Measurements from ENCODE around the gene TANGO6.
"Not testable (repeated sequence)": the region's sequence is repeated elsewhere in the genome, so short reads cannot be mapped to it uniquely, and the experiment has no call there.

Gene TANGO6

DNA sequence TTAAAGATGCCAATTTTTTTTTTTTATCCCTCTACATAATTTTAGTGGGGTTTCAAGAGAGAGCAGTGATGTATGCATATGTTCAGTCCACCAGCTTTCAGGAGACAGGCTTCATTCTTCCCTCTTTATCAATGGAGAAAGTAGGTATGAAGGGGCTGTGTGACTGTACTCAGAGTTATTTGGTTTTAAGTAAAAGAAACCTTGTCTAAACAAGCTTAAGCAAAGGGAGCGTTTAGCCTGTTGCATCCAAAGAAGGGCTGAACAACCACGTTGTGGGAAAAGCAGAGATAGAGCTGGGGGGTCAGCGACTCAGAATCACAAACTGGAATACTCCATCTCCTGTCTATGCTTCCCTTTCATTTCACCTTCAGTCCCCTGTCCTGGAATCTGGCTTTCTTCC, 211.7 kb downstream of the TANGO6 start:
- no peak for DNase-seq (ENCODE audit: low read depth in 2 of 2)

DNA sequence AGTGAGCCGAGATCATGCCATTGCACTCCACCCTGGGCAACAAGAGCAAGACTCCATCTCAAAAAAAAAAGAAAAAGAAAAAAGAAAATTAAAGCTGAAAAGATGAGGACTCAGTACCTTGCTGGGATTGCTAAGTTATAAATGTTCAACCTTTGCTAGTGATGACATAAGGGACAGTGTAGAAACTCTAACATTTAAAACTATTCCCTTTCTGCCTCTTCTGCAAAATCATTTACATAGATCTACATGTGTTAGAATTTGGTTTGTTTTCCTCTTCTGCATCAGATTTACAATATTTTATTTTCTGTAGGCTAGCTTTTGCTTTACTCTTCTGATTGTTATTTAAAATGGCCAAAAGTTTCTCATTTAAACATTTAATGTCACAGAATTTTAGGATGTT, 212.6 kb downstream of the TANGO6 start:
- DNase-seq (ENCODE audit: low read depth in 2 of 2), result no peak

DNA sequence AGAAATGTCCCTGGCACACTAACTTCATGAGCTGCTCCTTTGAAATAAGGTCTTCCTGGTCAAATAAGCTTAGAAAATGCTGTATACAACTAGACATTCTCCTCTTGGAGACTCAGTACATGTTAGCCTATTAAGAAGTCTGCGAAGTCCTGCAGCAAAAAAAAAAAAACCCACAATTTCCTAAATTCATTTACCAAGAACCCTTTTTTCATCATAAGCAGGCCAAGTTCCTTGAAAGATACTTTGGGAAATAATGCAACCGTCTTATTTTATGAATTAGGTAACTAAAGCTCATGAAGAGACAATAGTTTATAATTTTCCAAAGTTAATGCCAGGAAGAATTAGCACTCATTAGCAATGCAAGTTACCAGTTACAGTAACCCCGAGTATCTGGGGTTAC, 213.1 kb downstream of the TANGO6 start:
- DNase-seq (ENCODE audit: low read depth in 2 of 2), result no peak

DNA sequence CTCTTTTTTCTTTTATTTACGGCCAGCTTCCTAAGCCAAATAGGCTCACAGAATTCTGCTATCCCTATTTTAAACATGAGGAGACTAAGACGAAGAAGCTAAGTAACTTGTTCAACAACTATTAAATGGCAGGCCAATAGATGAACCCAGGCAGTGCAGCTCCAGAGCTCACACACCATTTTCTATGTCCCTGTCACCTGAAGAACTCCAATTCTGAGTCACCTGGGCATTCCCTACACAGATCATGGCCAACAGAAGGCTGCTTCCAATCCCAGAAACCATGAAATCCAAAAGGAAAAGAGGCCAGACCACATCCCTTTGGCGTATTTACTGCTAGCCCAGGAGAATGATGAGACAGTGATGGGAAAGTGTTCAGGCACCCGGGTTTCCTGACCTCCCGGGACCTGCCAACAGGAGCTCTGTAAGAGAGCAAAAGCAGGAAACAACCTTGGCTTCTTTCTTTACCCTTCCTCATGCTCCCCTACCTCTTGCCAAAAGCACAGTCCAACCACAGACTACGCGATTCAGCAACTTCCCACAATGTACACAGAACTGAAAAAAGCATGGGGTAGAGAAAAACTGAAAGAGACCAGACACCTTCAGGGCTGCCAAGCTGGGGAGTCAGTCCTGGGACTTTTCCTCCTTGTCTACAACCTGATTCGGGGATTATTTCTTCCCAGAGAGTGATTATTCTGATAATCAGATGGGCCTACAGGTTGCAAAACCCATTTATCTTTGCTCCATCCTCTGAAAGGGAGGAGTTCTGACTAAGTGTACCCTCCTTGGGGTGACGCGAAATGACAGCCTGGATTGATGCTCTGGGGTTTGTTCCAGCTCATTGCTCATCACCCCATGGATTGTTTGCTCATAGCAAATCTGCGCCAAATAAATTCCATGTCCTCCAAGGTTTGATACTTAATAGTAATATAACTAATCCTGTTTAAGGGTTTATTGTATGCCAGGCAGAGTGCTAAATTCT, 214.4 kb downstream of the TANGO6 start:
- no peak for DNase-seq (ENCODE audit: low read depth in 2 of 2)

DNA sequence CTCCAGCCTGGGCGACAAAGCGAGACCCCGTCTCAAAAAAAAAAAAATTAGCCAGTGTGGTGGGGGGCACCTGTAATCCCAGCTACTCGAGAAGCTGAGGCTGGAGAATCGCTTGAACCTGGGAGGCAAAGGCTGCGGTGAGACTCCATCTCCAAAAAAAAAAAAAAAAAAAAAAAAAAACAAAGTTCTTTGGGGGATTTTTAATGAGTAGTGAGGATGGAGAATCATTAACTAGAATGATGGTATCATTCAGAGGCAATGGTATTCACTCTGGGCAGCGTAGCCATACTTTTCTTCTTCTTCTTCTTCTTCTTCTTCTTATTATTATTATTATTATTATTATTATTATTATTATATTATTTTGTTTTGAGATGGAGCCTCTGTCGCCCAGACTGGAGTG, 220.2 kb downstream of the TANGO6 start:
- DNase-seq (ENCODE audit: low read depth in 2 of 2), result not testable (repeated sequence)

DNA sequence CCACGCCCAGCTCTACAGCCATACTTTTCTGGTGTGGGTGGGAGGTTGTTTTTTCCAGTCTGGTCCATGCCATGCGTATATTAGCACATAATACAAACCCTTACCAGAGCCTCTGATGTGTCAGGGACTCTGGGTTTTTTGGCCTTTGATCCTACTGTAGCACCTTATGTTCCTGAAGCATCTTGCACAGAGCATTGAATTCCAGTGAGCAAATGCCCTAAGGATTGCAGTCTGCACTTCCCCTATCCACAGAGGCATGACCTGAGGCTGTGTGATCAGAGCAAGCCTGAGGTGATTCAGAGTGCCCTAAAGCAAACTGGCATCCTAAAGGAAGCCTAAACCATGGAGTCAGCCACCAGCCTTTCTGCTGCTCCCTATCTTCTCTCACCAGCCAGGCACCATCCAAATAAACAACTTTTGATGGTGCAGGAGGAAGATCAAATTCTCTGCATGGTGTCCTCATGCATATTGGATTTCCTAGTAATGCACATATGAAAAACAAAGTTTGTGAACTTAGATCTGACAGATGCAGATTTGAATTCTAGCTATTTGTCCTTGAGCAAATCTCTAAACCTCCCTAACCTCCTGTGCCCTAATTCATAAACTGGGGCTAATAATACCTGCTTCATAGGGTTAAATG, 220.9 kb downstream of the TANGO6 start:
- no peak for DNase-seq (ENCODE audit: low read depth in 2 of 2)

DNA sequence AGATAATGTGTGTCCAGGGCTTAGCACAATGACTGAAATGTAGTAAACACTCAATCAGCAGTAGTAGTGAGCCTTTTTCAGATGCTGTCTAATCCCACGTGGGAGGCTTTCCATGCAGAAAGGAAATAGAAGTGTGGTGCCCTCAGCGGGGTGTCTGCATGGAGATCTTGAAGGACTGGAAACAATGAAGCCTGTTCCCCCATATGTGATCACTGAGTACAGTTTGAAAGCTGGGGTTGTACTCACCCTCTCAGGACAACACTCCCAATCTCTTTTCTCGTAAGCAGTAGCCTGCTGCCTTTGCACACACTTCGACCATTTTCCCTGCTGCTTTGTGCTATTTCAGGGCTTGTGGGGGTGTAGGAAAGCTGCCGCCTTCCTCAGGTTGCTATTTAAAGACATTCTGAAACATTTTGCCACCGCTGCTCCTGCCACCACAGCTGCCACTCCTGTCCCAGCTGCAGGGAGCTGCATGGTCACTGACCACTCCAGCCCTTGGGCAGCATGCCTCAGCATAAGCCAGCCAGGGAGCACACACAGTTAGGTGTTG, 221.5 kb downstream of the TANGO6 start:
- DNase-seq (ENCODE audit: low read depth in 2 of 2), result no peak

DNA sequence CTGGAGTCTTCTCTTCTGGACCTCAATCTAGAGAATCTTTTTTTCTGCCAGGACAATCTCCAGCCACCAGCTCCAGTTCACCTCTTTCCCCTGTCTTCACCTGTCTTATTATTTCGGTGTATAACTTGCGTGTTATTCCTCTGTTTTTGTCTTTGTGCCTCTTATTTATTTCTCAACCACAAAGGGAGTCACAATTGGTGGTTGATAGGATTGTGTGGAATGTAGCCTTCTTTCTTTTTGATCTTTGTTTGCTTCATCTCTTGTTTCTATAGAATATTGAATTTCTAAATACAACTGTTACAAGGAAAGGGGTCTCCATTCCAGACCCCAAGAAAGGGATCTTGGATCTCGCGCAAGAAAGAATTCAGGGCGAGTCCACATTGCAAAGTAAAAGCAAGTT, 226.2 kb downstream of the TANGO6 start:
- no peak for DNase-seq (ENCODE audit: low read depth in 2 of 2)

DNA sequence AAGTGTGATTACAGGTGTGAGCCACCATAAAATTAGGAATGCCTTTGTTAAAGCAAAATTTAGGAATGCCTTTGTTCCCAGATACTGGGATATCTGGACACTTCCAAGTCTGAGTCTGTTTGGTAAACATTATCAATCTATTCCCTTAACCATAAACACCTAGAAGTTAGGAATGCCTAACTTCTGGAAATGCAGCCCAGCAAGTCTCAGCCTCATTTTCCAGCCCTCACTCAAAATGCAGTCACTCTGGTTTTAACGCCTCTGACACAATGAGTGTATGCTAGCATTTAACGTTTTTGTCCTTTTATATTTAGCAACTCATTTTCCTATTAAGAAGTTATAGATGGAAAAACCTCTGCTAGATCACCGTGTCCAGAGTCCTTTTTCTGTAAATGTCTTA, 227.7 kb downstream of the TANGO6 start:
- no peak for DNase-seq (ENCODE audit: low read depth in 2 of 2)

DNA sequence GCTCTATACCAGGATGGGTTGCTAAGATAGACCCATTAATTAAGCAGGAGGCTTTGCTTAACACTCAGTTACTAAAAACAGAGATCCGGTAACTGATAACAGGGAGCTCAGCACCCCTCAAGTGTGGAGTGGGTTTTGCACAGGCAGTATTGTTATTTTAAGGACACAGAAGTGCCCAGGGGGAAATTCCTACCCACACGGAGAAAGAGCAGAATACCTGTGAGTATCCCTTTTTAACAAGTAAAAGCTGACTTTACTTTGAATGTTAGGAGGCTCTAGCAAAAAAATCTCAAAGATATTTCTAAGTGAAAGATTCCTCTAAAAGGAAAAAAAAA, 229.3 kb downstream of the TANGO6 start:
- DNase-seq (ENCODE audit: low read depth in 2 of 2), result no peak

DNA sequence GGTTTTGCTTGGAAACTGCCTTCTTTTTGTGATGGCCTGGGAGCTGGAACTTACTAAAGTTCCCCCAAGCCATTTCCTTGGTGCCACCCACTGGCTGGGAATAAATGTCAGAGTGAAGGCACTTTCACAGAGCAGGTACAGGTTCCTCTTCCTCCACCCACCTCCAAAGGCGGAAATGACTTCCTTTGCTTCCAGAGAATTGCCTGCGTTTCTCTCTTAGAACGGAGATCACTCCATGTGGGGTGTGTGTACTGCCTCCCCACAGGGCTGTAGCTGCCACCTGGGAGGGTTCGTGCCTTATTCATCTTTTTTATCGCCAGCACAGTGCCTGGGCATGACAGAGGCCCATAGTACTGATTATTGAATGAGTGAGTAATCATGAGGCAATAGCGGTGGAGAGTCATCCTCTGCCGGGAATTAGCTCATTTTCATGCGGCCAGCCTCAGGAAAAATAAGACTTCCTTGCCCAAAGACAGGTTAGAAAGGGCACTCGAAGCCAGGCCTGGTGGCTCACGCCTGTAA, 229.9 kb downstream of the TANGO6 start:
- no peak for DNase-seq (ENCODE audit: low read depth in 2 of 2)

DNA sequence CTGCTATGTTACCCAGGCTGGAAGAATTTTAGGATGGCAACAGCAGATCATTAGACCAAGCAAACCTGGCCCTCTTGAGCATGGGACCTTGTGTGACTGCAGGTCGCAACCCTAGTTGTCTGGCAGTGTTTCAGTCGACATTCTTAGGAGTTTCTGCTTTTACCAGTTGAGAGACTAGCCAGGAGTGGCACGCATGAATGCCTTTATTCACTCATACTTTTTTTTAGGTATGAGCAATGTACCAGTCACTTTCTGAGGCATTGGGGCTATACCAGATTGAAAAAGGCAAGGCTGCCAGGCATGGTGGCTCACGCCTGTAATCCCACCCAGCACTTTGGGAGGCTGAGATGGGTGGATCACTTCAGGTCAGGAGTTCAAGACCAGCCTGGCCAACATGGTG, 233.9 kb downstream of the TANGO6 start:
- DNase-seq (ENCODE audit: low read depth in 2 of 2), result no peak

DNA sequence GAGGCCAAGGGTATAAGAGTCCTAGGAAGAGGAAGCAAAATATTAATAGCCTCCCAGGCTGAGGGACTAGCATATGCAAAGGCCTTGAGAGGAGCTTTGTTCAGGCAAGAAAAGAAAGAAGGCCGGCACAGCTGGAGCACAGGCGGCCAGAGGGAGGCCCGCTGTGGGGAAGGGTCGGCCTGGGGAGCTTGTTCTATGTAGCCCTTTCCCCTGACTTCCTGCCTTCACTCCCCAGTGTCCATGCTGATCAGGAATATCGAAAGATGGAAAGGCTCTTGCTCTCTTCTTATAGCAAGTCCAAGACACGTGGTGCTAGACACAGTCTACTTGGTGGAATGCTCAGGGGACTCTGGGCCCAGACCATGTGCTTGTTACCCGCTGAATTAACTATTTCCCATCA, 234.7 kb downstream of the TANGO6 start:
- no peak for DNase-seq (ENCODE audit: low read depth in 2 of 2)

DNA sequence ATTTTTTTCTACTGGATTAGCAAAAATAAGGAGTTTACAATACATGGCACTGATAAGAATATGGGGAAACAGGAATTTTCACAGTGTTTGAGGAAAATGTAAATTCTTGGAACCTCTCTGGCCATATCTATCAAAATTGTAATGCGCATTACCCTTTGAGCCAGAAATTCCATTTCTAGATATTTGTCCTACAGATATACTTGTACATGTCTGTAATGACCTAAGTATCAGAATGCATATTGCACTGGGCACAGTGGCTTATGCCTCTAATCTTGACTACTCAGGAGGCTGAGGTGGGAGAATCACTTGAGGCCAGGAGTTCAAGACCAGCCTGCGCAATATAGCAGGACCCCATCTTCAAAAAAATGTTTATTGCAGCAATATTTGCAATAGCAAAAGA, 236.4 kb downstream of the TANGO6 start:
- no peak for DNase-seq (ENCODE audit: low read depth in 2 of 2)

DNA sequence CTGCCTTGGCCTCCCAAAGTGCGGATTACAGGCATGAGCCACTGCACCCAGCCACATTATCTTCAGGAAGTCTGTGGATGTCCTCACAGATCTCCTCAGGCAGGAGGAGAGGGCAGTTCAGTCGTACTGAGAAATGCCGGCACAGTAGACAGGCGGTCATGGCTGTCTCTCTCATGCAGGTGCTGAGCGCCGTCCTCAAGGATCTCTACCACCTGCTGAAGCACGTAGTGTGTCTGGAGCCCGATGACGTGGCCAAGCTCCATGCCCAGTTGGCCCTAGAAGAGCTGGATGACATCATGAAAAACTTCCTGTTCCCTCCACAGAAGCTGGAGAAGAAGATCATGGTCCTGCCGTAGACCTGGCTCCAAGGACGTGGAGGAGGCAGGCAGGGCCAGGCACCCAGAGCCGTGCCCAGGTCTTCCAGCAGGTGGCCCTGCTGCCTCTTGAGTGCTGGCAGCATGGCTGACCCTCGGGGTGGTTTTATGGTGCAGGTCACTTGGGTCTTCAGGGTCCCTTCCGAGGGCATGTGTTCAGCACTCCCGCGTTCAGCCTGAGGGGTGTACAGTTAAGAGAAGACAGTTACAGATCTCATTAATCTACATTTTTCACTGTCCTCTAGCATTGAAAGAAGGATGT, 240.1 kb downstream of the TANGO6 start:
- DNase-seq (ENCODE audit: low read depth in 2 of 2), result no peak

DNA sequence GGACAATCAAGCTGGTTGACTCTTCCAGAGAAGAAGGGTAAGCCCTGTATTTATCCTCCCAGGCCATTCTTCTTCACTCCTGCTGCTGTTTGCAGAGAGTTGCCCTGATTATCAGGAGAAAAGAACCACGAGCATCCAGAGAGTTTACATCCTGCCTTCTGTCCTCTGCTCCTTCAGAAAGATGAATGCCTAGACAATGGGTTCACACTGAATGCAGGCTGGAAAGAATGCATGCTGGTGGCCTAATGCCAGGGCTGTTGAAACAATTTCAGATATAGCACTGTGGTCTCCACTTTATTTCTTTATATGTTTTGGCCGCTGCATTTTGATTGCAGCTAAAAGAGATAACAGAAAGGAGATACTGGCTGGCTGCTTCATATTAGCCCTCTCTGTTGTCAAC, 241.0 kb downstream of the TANGO6 start:
- DNase-seq (ENCODE audit: low read depth in 2 of 2), result no peak

DNA sequence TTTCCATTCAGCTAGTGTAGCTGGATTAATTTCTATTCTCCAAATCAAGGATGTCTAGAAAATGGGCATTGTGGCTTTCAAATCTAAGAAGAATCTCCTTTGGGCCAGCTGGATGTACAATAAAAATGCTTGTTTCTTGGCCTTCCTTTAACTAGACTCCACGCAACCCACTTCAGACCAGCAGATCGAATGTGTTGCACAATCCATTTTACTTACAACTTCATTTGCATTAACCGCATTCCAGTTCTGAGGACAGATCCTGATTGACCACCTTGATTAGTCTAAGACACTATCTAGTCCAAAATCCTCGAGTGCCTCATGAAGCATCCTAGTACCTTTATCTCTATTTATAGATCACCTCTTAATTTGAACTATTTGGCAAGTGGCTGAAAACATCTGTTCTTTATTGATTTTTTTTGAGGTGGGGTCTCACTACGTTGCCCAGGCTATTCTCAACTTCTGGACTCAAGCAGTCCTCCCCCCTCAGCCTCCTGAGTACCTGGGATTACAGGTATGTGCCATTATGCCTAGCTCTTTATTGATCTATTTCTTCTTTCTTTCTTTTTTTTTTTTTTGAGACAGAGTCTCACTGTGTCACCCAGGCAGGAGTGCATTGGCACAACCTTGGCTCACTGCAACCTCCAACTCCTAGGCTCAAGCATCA, 241.8 kb downstream of the TANGO6 start:
- DNase-seq (ENCODE audit: low read depth in 2 of 2), result no peak

DNA sequence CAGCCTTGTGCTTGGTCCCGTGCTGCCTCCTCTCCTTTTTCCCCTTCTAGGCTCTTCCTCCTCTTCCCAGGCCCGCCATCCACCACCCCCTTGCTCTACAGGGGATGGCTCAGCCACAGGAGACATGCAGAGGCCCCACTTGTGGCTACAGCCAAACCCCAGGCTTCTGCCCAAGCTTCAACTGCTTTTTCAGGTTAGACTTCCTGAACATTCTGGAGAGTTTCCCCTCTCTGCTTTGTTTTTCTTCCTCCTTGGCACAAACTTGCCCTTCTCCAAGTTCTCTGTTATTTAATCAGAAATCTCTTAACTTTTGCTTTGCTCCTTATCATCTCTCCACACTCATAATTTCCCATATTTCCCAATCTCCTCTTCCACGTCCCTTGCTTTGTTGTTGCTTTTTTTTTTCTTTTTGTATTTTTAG, 243.8 kb downstream of the TANGO6 start:
- DNase-seq (ENCODE audit: low read depth in 2 of 2), result no peak

DNA sequence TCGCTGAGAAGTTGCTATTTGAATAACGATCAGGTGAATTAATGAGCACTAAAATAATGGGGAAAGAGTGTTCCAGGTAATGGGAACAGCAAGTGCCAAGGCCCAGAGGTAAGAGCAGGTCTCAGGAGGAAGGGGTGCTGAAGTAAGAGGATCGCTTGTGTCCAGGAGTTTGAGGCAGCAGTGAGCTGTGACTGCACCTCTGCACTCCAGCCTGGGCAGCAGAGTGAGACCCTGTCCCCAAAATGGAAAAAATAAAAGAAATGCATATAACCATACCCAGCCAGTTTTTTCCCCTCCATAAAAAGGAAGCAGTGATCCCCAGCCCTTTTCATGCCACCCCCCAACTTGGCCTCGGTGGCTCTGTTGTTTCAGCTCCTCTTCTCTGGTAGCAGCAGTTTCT, 245.4 kb downstream of the TANGO6 start:
- no peak for DNase-seq (ENCODE audit: low read depth in 2 of 2)

DNA sequence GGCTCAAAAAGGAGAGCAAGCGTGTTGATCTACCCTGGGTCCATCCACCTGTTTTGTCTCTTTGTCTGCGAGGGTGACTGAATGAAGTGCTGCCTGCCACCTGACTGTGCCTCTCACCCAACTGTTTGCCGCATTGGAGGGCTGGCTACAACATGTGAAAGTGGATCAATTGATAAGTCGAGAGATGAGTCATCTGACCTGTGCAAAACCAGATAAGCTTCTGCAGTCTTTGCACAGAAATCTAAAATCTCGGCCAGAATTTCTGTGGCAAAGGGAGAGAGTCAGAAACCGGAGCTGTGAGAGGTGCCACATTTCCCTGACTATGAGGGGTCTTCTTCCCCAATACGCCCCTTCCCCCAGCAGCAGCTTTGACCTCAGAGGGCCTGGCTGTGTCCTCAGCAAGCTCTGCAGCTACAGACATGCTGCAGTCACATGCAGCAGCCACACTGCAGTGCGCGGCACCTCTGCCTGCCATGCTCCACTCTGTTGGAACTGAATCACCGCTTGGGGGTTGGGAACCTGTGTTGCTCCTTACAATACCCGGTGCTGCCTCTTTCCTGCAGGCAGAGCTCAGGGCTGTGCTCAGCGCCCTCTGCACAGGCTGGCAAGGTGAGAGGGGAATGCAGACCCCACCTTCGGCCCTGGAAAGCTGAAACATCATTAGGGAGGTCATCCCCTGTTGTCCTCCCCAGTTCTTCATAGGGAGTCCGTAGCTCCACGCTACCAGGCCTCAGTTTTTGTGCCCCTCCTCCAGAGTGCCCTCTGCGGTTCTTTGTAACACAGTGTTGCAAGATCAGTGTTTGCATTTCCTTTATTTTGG, 246.0 kb downstream of the TANGO6 start:
- no peak for DNase-seq (ENCODE audit: low read depth in 2 of 2)

DNA sequence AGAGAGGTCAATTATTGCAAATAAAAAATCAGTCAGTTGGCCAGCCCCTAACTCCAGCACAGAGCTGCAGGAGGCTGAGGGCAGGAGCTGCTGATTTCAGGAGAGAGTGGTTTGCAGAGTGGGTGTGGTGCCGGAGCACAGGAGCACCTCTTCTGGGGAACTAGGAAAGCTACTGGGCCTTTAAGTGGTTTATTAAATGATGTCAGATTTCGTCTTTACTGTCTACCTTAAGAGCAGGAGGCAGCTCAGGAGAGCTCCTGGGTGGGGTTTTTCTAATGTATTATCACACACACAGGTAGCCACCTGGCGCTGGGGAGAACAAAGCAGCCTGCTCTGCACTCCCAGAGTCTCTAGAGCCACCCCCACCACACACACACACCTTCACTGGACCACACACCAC, 250.6 kb downstream of the TANGO6 start:
- no peak for DNase-seq (ENCODE audit: low read depth in 2 of 2)
